Measurements from ENCODE around the gene EIF1AD. TPM values are rescaled to one million over a fixed set of nuclear protein-coding genes. Genes with fewer than 3 reads are reported as not detected.

The EIF1AD gene
- total RNA-seq, 1 donor from 2014 or later: 50.6 TPM

DNA sequence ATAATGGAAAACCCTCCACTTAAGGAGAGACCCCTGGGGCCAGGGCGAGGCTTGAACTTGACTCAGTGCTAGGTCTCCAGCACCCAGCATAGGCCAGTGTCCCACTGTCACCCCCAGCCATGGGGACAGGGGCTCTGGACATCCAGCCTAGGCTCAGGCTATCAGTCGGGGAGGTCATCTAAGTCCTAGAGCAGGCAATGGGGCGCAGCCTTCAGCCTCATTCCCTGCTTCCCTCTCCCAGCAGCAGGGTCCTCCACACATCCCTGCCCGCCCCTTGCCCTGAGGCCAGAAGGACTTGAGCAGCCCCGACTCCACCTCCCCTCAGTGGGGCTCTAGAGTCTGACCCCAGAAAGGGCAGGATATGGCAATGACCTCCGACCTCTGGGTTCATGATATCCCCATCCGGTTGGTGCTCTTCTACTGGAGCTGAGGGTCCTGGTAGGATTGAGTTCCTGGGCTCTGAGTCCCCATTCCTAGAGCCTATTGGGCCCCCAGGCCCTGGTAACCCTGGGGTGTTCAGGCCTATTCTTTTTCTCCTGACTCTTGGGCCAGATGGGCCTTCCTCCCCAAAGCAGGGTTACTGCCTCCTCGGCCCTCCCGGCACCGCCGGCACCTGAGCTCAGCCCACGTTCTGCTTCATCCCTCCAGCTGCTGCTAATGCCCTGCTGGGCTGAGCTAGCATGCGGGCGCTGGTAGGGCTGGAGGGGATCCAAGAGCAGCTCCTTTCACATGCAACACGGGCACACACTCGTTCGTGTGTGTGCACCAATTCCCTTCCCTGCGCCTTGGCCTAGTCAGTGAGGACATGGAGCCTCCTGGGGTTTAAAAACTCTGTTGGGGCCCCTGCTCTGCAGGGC, 14.2 kb upstream of the EIF1AD start:
- Histone ChIP-seq H3K4me1 (peaks cover 11% of the 10 kb centered on the region), H3K27me3 (no peaks in the 10 kb centered on the region), H3K36me3 (no peaks in the 10 kb centered on the region), H3K4me3 (no peak overlapping the region), H3K9me3 (no peaks in the 10 kb centered on the region), H3K27ac (no peak overlapping the region)
- intact Hi-C loops (cut with DNase I): no loop called here
- DNase-seq (ENCODE audit: extremely low spot score in 2 of 2): no peak
- no peak for TF ChIP-seq POLR2A (IDR thresholded peaks at IDR 0.05)

- peaks cover 11% of the 10 kb centered on the region for H3K4me1 ChIP-seq
- H3K36me3 ChIP-seq: no peaks in the 10 kb centered on the region
- H3K27me3 ChIP-seq: no peaks in the 10 kb centered on the region
- no peak overlapping the region for H3K4me3 ChIP-seq
- H3K27ac ChIP-seq: no peak overlapping the region
- H3K9me3 ChIP-seq: no peaks in the 10 kb centered on the region
- TF ChIP-seq POLR2AphosphoS5 (IDR thresholded peaks at IDR 0.05; ENCODE audit: insufficient read depth in 1 of 2, low read depth in 1 of 2): no peak
- no peak for TF ChIP-seq POLR2A (IDR thresholded peaks at IDR 0.05)
- TF ChIP-seq, protein P1, sequence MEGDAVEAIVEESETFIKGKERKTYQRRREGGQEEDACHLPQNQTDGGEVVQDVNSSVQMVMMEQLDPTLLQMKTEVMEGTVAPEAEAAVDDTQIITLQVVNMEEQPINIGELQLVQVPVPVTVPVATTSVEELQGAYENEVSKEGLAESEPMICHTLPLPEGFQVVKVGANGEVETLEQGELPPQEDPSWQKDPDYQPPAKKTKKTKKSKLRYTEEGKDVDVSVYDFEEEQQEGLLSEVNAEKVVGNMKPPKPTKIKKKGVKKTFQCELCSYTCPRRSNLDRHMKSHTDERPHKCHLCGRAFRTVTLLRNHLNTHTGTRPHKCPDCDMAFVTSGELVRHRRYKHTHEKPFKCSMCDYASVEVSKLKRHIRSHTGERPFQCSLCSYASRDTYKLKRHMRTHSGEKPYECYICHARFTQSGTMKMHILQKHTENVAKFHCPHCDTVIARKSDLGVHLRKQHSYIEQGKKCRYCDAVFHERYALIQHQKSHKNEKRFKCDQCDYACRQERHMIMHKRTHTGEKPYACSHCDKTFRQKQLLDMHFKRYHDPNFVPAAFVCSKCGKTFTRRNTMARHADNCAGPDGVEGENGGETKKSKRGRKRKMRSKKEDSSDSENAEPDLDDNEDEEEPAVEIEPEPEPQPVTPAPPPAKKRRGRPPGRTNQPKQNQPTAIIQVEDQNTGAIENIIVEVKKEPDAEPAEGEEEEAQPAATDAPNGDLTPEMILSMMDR (IDR thresholded peaks at IDR 0.05): no peak
- no peak for DNase-seq (ENCODE audit: extremely low spot score in 2 of 2)
- intact Hi-C loops (cut with DNase I): no loop called here
Measured at GRCh38 chr11:66015454-66015881, 13.5 kb upstream of the EIF1AD start.

- peaks cover 11% of the 10 kb centered on the region for H3K4me1 ChIP-seq
- TF ChIP-seq POLR2AphosphoS5 (IDR thresholded peaks at IDR 0.05; ENCODE audit: insufficient read depth in 1 of 2, low read depth in 1 of 2) (no peak), POLR2A (IDR thresholded peaks at IDR 0.05) (no peak)
- TF ChIP-seq, protein P1 (IDR thresholded peaks at IDR 0.05): no peak
- H3K27ac ChIP-seq: no peak overlapping the region
- no peaks in the 10 kb centered on the region for H3K27me3 ChIP-seq
- no peak for DNase-seq (ENCODE audit: extremely low spot score in 2 of 2)
- no peaks in the 10 kb centered on the region for H3K9me3 ChIP-seq
- no peak overlapping the region for H3K4me3 ChIP-seq
- no peaks in the 10 kb centered on the region for H3K36me3 ChIP-seq
- intact Hi-C loops (cut with DNase I): no loop called here
Measured at GRCh38 chr11:66014804-66015453, 13.0 kb upstream of the EIF1AD start.

GRCh38 chr11:66013762-66014100, 11.8 kb upstream of the EIF1AD start:
- no peak for DNase-seq (ENCODE audit: extremely low spot score in 2 of 2)
- H3K4me3 ChIP-seq: no peak overlapping the region

DNA sequence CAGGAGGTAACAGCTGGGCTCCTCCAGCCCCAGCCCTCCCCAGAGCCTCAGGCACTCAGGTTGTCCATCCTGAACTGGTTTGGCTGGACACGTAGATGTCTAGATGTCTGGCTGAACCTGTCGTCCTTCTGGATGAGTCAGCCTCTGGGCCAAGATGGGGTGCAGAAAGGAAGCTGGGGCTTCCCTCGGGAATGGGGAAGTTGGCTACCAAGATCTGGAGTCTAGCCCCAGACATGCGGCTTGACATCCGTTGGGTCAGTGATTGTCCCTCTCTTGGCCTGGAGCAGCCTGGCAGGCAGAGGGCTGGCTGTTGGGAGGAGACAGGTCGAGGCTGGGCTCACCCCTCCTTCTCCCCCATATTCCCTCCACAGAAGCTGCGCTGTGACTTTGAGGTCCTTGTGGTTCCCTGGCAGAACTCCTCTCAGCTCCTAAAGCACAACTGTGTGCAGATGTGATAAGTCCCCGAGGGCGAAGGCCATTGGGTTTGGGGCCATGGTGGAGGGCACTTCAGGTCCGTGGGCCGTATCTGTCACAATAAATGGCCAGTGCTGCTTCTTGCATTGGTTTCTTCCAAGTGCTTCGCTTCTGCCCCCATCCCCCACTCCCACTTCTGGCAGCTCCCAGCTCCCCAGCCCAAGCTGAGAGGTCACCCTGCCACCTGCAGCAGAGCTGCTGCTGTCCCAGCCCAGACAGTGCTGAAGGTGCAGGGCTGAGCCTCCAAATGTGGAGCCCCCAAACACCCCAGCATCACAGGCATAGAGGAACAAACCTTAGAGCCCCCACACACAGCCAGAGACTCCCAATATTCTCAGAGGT, 11.2 kb upstream of the EIF1AD start:
- Histone ChIP-seq H3K27ac (no peak overlapping the region), H3K4me3 (peak overlapping the region in 1 of 2 donors; percentile 17)
- TF ChIP-seq POLR2AphosphoS5 (IDR thresholded peaks at IDR 0.05; ENCODE audit: insufficient read depth in 1 of 2, low read depth in 1 of 2): no peak
- TF ChIP-seq, protein P1 (IDR thresholded peaks at IDR 0.05): no peak
- no peak for TF ChIP-seq POLR2A (IDR thresholded peaks at IDR 0.05)

More at GRCh38 chr11:66013762-66014100, 11.8 kb upstream of the EIF1AD start:
- H3K4me1 ChIP-seq: peaks cover 11% of the 10 kb centered on the region
- TF ChIP-seq POLR2A (IDR thresholded peaks at IDR 0.05): no peak
- no peak for TF ChIP-seq POLR2AphosphoS5 (IDR thresholded peaks at IDR 0.05; ENCODE audit: insufficient read depth in 1 of 2, low read depth in 1 of 2)
- TF ChIP-seq, protein P1 (IDR thresholded peaks at IDR 0.05): no peak
- no peak overlapping the region for H3K27ac ChIP-seq
- no peaks in the 10 kb centered on the region for H3K27me3 ChIP-seq
- H3K9me3 ChIP-seq: no peaks in the 10 kb centered on the region
- intact Hi-C loops (cut with DNase I): no loop called here
- H3K36me3 ChIP-seq: no peaks in the 10 kb centered on the region

More for the DNA sequence above, 11.2 kb upstream of the EIF1AD start:
- intact Hi-C loops (cut with DNase I): no loop called here
- no peak for DNase-seq (ENCODE audit: extremely low spot score in 2 of 2)
- H3K36me3 ChIP-seq: no peaks in the 10 kb centered on the region
- H3K4me1 ChIP-seq: peaks cover 11% of the 10 kb centered on the region
- no peaks in the 10 kb centered on the region for H3K9me3 ChIP-seq
- H3K27me3 ChIP-seq: no peaks in the 10 kb centered on the region

All from vagina (tissue), 2 donors.